AG10803 (cell line): ENCODE results near the gene WDR55.
"Not testable (repeated sequence)": the region's sequence is repeated elsewhere in the genome, so short reads cannot be mapped to it uniquely, and the experiment has no call there.

Experiments
- DNase-seq: peaks from one replicate; pipeline ENCODE4 v3.0.0; 2010; ENCODE audit warnings: low read depth
- H3K4me3 ChIP-seq: 2 replicates; pipeline ENCODE4 v1.5.1; 2011; ENCODE audit warnings: mild to moderate bottlenecking, low read length, control low read depth
- CTCF ChIP-seq: conservative IDR thresholded peaks from 2 replicates; pipeline ENCODE4 v1.5.1; 2011; ENCODE audit warnings: mild to moderate bottlenecking, low read length, control low read depth, inconsistent platforms

Gene WDR55

GRCh38 chr5:140700177-140701144 lies 35.8 kb downstream of the WDR55 start, which contains the start of gene ZMAT2:
Gene ZMAT2 (plus strand): TSS chr5:140700447. CDS start chr5:140700461, 14 bp downstream.
- no peak for TF ChIP-seq CTCF
- H3K4me3 ChIP-seq = peak within 1 kb of the TSS; percentile 73
- DNase-seq = peak; percentile 99

GRCh38 chr5:140707812-140708211 lies 43.1 kb downstream of the WDR55 start:
- DNase-seq = no peak
- no peak for TF ChIP-seq CTCF
- no peak overlapping the region for H3K4me3 ChIP-seq

GRCh38 chr5:140708787-140709186 lies 44.1 kb downstream of the WDR55 start:
- not testable (repeated sequence) for H3K4me3 ChIP-seq, DNase-seq

GRCh38 chr5:140710899-140711552 lies 46.3 kb downstream of the WDR55 start:
- H3K4me3 ChIP-seq = peak overlapping the region; percentile 87
- TF ChIP-seq CTCF = no peak
- DNase-seq = peak; percentile 98

- TF ChIP-seq CTCF = no peak
- no peak overlapping the region for H3K4me3 ChIP-seq
- no peak for DNase-seq
These were observed 47.1 kb downstream of the WDR55 start for GRCh38 chr5:140711794-140712193.

- no peak for TF ChIP-seq CTCF
- no peak for DNase-seq
- no peak overlapping the region for H3K4me3 ChIP-seq
These were observed 48.9 kb downstream of the WDR55 start for GRCh38 chr5:140713562-140714094.

- DNase-seq, H3K4me3 ChIP-seq: not testable (repeated sequence)
These were observed 51.5 kb downstream of the WDR55 start for GRCh38 chr5:140716238-140716637.

GRCh38 chr5:140718266-140718592 lies 53.5 kb downstream of the WDR55 start:
- no peak for TF ChIP-seq CTCF
- no peak for DNase-seq
- H3K4me3 ChIP-seq = no peak overlapping the region

GRCh38 chr5:140720738-140721137 lies 56.0 kb downstream of the WDR55 start:
- not testable (repeated sequence) for DNase-seq, H3K4me3 ChIP-seq

GRCh38 chr5:140721395-140721794 lies 56.7 kb downstream of the WDR55 start:
- not testable (repeated sequence) for DNase-seq, H3K4me3 ChIP-seq
